ENCODE results near the gene USP35. TPM values are rescaled to one million over a fixed set of nuclear protein-coding genes. Genes with fewer than 3 reads are reported as not detected.

USP35 gene
- total RNA-seq, 1 experiment from 2014 or later, result 10.6 TPM

GRCh38 chr11:78139422-78140391 is 49.0 kb upstream of the USP35 start, which contains the start of gene ALG8 (continued):
- peak; percentile 81 for TF ChIP-seq PRDM15 (CRISPR knock-in tag; IDR thresholded peaks at IDR 0.05)
- peak; percentile 84 for TF ChIP-seq GABPB1 (CRISPR knock-in tag; IDR thresholded peaks at IDR 0.05)
- 0 out of 2 replicates have a peak, but pooled peaks have one; percentile 49 for TF ChIP-seq ZBTB21 (CRISPR knock-in tag; IDR thresholded peaks at IDR 0.05; ENCODE audit: borderline replicate concordance)
- peak; percentile 51 for TF ChIP-seq ZNF281 (CRISPR knock-in tag; IDR thresholded peaks at IDR 0.05)
- no peak for TF ChIP-seq OVOL2 (CRISPR knock-in tag; IDR thresholded peaks at IDR 0.05; ENCODE audit: borderline replicate concordance)
- TF ChIP-seq CBFB (CRISPR knock-in tag; IDR thresholded peaks at IDR 0.05; ENCODE audit: low read depth), result peak; percentile 81; the same call in 1 of the 2 replicates
- TF ChIP-seq SP1 (CRISPR knock-in tag; conservative IDR thresholded peaks at IDR 0.05), result peak; percentile 86
- 0 out of 2 replicates have a peak, but pooled peaks have one; percentile 27 for TF ChIP-seq NFYB (CRISPR knock-in tag; conservative IDR thresholded peaks at IDR 0.05; ENCODE audit: low read depth)
- no peak for TF ChIP-seq HMGA2 (CRISPR knock-in tag; IDR thresholded peaks at IDR 0.05)
- 0 out of 2 replicates have a peak, but pooled peaks have one; percentile 21 for TF ChIP-seq NR2C2 (CRISPR knock-in tag; IDR thresholded peaks at IDR 0.05)
- 0 out of 2 replicates have a peak, but pooled peaks have one; percentile 52 for TF ChIP-seq CREM (CRISPR knock-in tag; IDR thresholded peaks at IDR 0.05)
- TF ChIP-seq ZBTB43 (CRISPR knock-in tag; IDR thresholded peaks at IDR 0.05), result 0 out of 2 replicates have a peak, but pooled peaks have one; percentile 50
- TF ChIP-seq CTCF (IDR thresholded peaks at IDR 0.05), result no peak
- no peak for TF ChIP-seq STAT6 (CRISPR knock-in tag; conservative IDR thresholded peaks at IDR 0.05; ENCODE audit: low read depth)
- peak; percentile 59; the same call in 1 of the 2 replicates for TF ChIP-seq IRF1 (CRISPR knock-in tag; IDR thresholded peaks at IDR 0.05)
- TF ChIP-seq ZNF232 (CRISPR knock-in tag; IDR thresholded peaks at IDR 0.05), result peak; percentile 79; the same call in 1 of the 2 replicates
- TF ChIP-seq ZNF532 (CRISPR knock-in tag; IDR thresholded peaks at IDR 0.05; ENCODE audit: borderline replicate concordance), result no peak
